ENCODE measurements around the gene NXNL1. TPM values are rescaled to one million over a fixed set of nuclear protein-coding genes. Genes with fewer than 3 reads are reported as not detected.

Gene NXNL1
- total RNA-seq, 1 experiment from 2014 or later, result not detected

GRCh38 chr19:17506745-17507144, 46.0 kb upstream of the NXNL1 start:
- no peak for DNase-seq
- no peak overlapping the region for H3K4me2 ChIP-seq (ENCODE audit: insufficient read depth, insufficient read length, low read length)
- Mint-ChIP-seq H3K9me3 (no peaks in the 10 kb centered on the region), H3K27ac (no peak overlapping the region), H3K4me1 (peaks cover 9 to 13% of the 10 kb centered on the region in 2 experiments), H3K27me3 (ENCODE audit: low read depth) (no peaks in the 10 kb centered on the region; the same call in 1 of the 2 replicates), H3K4me3 (no peak overlapping the region), H3K36me3 (ENCODE audit: insufficient read depth in 1 of 3, low read depth in 3 of 3) (peaks cover 0 to 10% (median 2%) of the 10 kb centered on the region in 3 experiments; a peak in 4 of 7 replicates)
- no peak overlapping the region for H2BK120ac ChIP-seq (ENCODE audit: low read depth, low read length, poor library complexity, severe bottlenecking)
- TF ChIP-seq CTCF (conservative IDR thresholded peaks at IDR 0.05), result no peak
- no peaks in the 10 kb centered on the region for H3K79me1 ChIP-seq (ENCODE audit: insufficient read depth, low read depth, low read length, poor library complexity, severe bottlenecking)
- no peak overlapping the region for H3K27ac ChIP-seq (ENCODE audit: insufficient read length, low read depth, low read length)
- WGBS (ENCODE audit: extremely low coverage, insufficient read length, low lambda C conversion rate), result no CpG with 5 or more reads among the region's 9 CpGs
- no peak overlapping the region for H2BK20ac ChIP-seq (ENCODE audit: low read depth, low read length, poor library complexity, severe bottlenecking)
- no peak overlapping the region for H4K5ac ChIP-seq (ENCODE audit: insufficient read length, low read depth, low read length)
- no peak overlapping the region for H3K14ac ChIP-seq (ENCODE audit: insufficient read depth, low read length)
- no peaks in the 10 kb centered on the region for H3K9me3 ChIP-seq (ENCODE audit: control insufficient read depth, low read depth, low read length)
- no peak overlapping the region for H4K91ac ChIP-seq (ENCODE audit: insufficient read length, low read depth, low read length)
- no peak overlapping the region for H3K56ac ChIP-seq (ENCODE audit: insufficient read length, low read depth, low read length)
- H3K23me2 ChIP-seq (ENCODE audit: insufficient read length, low read depth, low read length, poor library complexity, severe bottlenecking), result peaks cover 3% of the 10 kb centered on the region
- no peaks in the 10 kb centered on the region for H3K79me2 ChIP-seq (ENCODE audit: insufficient read depth, low read length)
- no peak overlapping the region for H3K23ac ChIP-seq (ENCODE audit: insufficient read length, low read depth, low read length)
- no peak overlapping the region for H2AK5ac ChIP-seq (ENCODE audit: insufficient read length, low read length)
- H3K18ac ChIP-seq (ENCODE audit: insufficient read length, low read depth, low read length), result no peak overlapping the region
- no peak overlapping the region for H3K4ac ChIP-seq (ENCODE audit: low read depth, low read length)
- H2BK12ac ChIP-seq (ENCODE audit: insufficient read length, low read depth, low read length), result no peak overlapping the region
- H2BK5ac ChIP-seq (ENCODE audit: insufficient read length, low read length), result no peak overlapping the region
- no peak overlapping the region for H2BK15ac ChIP-seq (ENCODE audit: low read depth, low read length)
- H3K27me3 ChIP-seq (ENCODE audit: insufficient read depth, low read length), result no peaks in the 10 kb centered on the region
- no peak overlapping the region for H2AFZ ChIP-seq (ENCODE audit: low read length)
- H3K4me1 ChIP-seq (ENCODE audit: insufficient read depth, low read length), result no peaks in the 10 kb centered on the region
- H4K8ac ChIP-seq (replicated peaks; ENCODE audit: insufficient read length, low read depth, low read length), result no peak overlapping the region
- H3T11ph ChIP-seq (ENCODE audit: low read length), result no peak overlapping the region
- H4K20me1 ChIP-seq (ENCODE audit: control insufficient read depth, insufficient read depth, insufficient read length), result no peaks in the 10 kb centered on the region
- H3K9ac ChIP-seq (ENCODE audit: extremely low read depth, insufficient read length, low read length), result no peak overlapping the region
